Muscle layer of duodenum (tissue), 2 donors: ENCODE measurements around the gene CEP112.
A peak's percentile ranks its signal among the peaks of the same experiment; 100 is the strongest.
"Not testable (repeated sequence)": the region's sequence is repeated elsewhere in the genome, so short reads cannot be mapped to it uniquely, and the experiment has no call there.

ENCODE experiments used
- H3K27ac ChIP-seq: one replicate; pipeline ENCODE4 v1.7.0; 2013; ENCODE audit warnings: mild to moderate bottlenecking, low read length
- H3K27me3 ChIP-seq: one replicate; pipeline ENCODE4 v1.7.0; 2013; ENCODE audit warnings: low read depth, mild to moderate bottlenecking, control low read depth, low read length
- H3K36me3 ChIP-seq, 2 donors: one replicate each; pipeline ENCODE4 v1.7.0; 2013; ENCODE audit warnings: low read length in 2 of 2, control low read depth in 1 of 2, mild to moderate bottlenecking in 1 of 2; ENCODE audit not compliant: insufficient read depth in 2 of 2, control insufficient read depth in 1 of 2
- H3K4me1 ChIP-seq, 2 donors: one replicate each; pipeline ENCODE4 v1.7.0; 2013; ENCODE audit warnings: low read length in 2 of 2, mild to moderate bottlenecking in 2 of 2, control low read depth in 1 of 2, moderate library complexity in 1 of 2; ENCODE audit not compliant: insufficient read depth in 2 of 2, control insufficient read depth in 1 of 2
- H3K4me3 ChIP-seq, 2 donors: one replicate each; pipeline ENCODE4 v1.7.0; 2013; ENCODE audit warnings: low read length in 2 of 2, low read depth in 1 of 2, mild to moderate bottlenecking in 1 of 2
- H3K9me3 ChIP-seq, 2 donors: one replicate each; pipeline ENCODE4 v1.7.0; 2013; ENCODE audit warnings: low read length in 2 of 2, control low read depth in 1 of 2, mild to moderate bottlenecking in 1 of 2; ENCODE audit not compliant: control insufficient read depth in 1 of 2
- donor health status: healthy.

The CEP112 gene

GRCh38 chr17:65851965-65852736 is 339.8 kb downstream of the CEP112 start:
- no peaks in the 10 kb centered on the region for H3K9me3 ChIP-seq
- no peaks in the 10 kb centered on the region for H3K27me3 ChIP-seq
- peaks cover 0 to 5% of the 10 kb centered on the region in 2 donors for H3K36me3 ChIP-seq
- no peak overlapping the region for H3K4me3 ChIP-seq
- H3K4me1 ChIP-seq: no peaks in the 10 kb centered on the region
- no peak overlapping the region for H3K27ac ChIP-seq

- H3K27me3 ChIP-seq: no peaks in the 10 kb centered on the region
- H3K36me3 ChIP-seq: peaks cover 0 to 5% of the 10 kb centered on the region in 2 donors
- no peaks in the 10 kb centered on the region for H3K9me3 ChIP-seq
- H3K27ac ChIP-seq: no peak overlapping the region
- H3K4me1 ChIP-seq: no peaks in the 10 kb centered on the region
- H3K4me3 ChIP-seq: no peak overlapping the region
These were observed 341.4 kb downstream of the CEP112 start for GRCh38 chr17:65850486-65850885.

GRCh38 chr17:65848751-65849150 is 343.2 kb downstream of the CEP112 start:
- no peak overlapping the region for H3K4me3 ChIP-seq
- no peaks in the 10 kb centered on the region for H3K4me1 ChIP-seq
- H3K27ac ChIP-seq: no peak overlapping the region
- no peaks in the 10 kb centered on the region for H3K27me3 ChIP-seq
- peaks cover 0 to 5% of the 10 kb centered on the region in 2 donors for H3K36me3 ChIP-seq
- no peaks in the 10 kb centered on the region for H3K9me3 ChIP-seq

GRCh38 chr17:65841089-65841488 is 350.8 kb downstream of the CEP112 start:
- no peak overlapping the region for H3K4me3 ChIP-seq
- H3K4me1 ChIP-seq: no peaks in the 10 kb centered on the region
- peaks cover 5 to 7% of the 10 kb centered on the region in 2 donors for H3K9me3 ChIP-seq
- H3K27me3 ChIP-seq: no peaks in the 10 kb centered on the region
- no peak overlapping the region for H3K27ac ChIP-seq
- H3K36me3 ChIP-seq: no peaks in the 10 kb centered on the region

GRCh38 chr17:65837232-65837631 is 354.7 kb downstream of the CEP112 start:
- not testable (repeated sequence) for H3K36me3 ChIP-seq, H3K4me1 ChIP-seq, H3K27me3 ChIP-seq, H3K27ac ChIP-seq, H3K4me3 ChIP-seq
- peaks cover 7 to 23% of the 10 kb centered on the region in 2 donors for H3K9me3 ChIP-seq

- peaks cover 0 to 4% of the 10 kb centered on the region in 2 donors for H3K36me3 ChIP-seq
- peaks cover 0 to 22% of the 10 kb centered on the region in 2 donors for H3K9me3 ChIP-seq
- H3K4me1 ChIP-seq: no peaks in the 10 kb centered on the region
- H3K27ac ChIP-seq: no peak overlapping the region
- H3K4me3 ChIP-seq: peak overlapping the region in 1 of 2 donors; percentile 17
- no peaks in the 10 kb centered on the region for H3K27me3 ChIP-seq
These were observed 358.7 kb downstream of the CEP112 start for GRCh38 chr17:65833214-65833613.

GRCh38 chr17:65830356-65830755 is 361.6 kb downstream of the CEP112 start:
- no peak overlapping the region for H3K27ac ChIP-seq
- H3K9me3 ChIP-seq: peaks cover 0 to 22% of the 10 kb centered on the region in 2 donors
- no peaks in the 10 kb centered on the region for H3K27me3 ChIP-seq
- no peak overlapping the region for H3K4me3 ChIP-seq
- H3K36me3 ChIP-seq: peaks cover 0 to 7% of the 10 kb centered on the region in 2 donors
- H3K4me1 ChIP-seq: no peaks in the 10 kb centered on the region

GRCh38 chr17:65826577-65826976 is 365.4 kb downstream of the CEP112 start:
- H3K27ac ChIP-seq, H3K4me1 ChIP-seq, H3K4me3 ChIP-seq, H3K9me3 ChIP-seq, H3K27me3 ChIP-seq, H3K36me3 ChIP-seq: not testable (repeated sequence)

GRCh38 chr17:65824901-65825300 is 367.0 kb downstream of the CEP112 start:
- no peaks in the 10 kb centered on the region for H3K9me3 ChIP-seq
- no peak overlapping the region for H3K4me3 ChIP-seq
- no peaks in the 10 kb centered on the region for H3K4me1 ChIP-seq
- H3K36me3 ChIP-seq: peaks cover 0 to 7% of the 10 kb centered on the region in 2 donors
- H3K27ac ChIP-seq: no peak overlapping the region
- H3K27me3 ChIP-seq: no peaks in the 10 kb centered on the region

GRCh38 chr17:65823713-65824112 is 368.2 kb downstream of the CEP112 start:
- H3K9me3 ChIP-seq: no peaks in the 10 kb centered on the region
- H3K4me1 ChIP-seq: no peaks in the 10 kb centered on the region
- H3K4me3 ChIP-seq: no peak overlapping the region
- H3K27me3 ChIP-seq: no peaks in the 10 kb centered on the region
- no peak overlapping the region for H3K27ac ChIP-seq
- peaks cover 0 to 4% of the 10 kb centered on the region in 2 donors for H3K36me3 ChIP-seq

- H3K4me3 ChIP-seq: no peak overlapping the region
- no peak overlapping the region for H3K27ac ChIP-seq
- H3K4me1 ChIP-seq: no peaks in the 10 kb centered on the region
- H3K36me3 ChIP-seq: no peaks in the 10 kb centered on the region
- H3K27me3 ChIP-seq: no peaks in the 10 kb centered on the region
- no peaks in the 10 kb centered on the region for H3K9me3 ChIP-seq
These were observed 371.1 kb downstream of the CEP112 start for GRCh38 chr17:65820811-65821210.

GRCh38 chr17:65820306-65820705 is 371.6 kb downstream of the CEP112 start:
- H3K4me1 ChIP-seq: no peaks in the 10 kb centered on the region
- no peak overlapping the region for H3K4me3 ChIP-seq
- no peaks in the 10 kb centered on the region for H3K27me3 ChIP-seq
- H3K27ac ChIP-seq: no peak overlapping the region
- no peaks in the 10 kb centered on the region for H3K36me3 ChIP-seq
- no peaks in the 10 kb centered on the region for H3K9me3 ChIP-seq
